ENCODE data around the gene POLR3E.

Gene POLR3E

GRCh38 chr16:22274916-22275315 lies 22.3 kb upstream of the POLR3E start:
- Histone ChIP-seq H3K4me2 (ENCODE audit: insufficient read depth, low read length) (no peak overlapping the region), H3K27ac (ENCODE audit: low read length) (no peak overlapping the region), H3K27me3 (ENCODE audit: insufficient read depth, low read length, poor library complexity) (no peaks in the 10 kb centered on the region), H3K4me3 (ENCODE audit: low read depth in 1 of 2, low read length in 2 of 2) (no peak overlapping the region), H3K36me3 (ENCODE audit: insufficient read depth, low read length) (peaks cover 41% of the 10 kb centered on the region), H2AFZ (ENCODE audit: low read depth, low read length) (no peak overlapping the region), H3K9ac (ENCODE audit: low read depth, low read length) (no peak overlapping the region), H3K4me1 (ENCODE audit: insufficient read depth, low read length) (no peaks in the 10 kb centered on the region), H3K79me2 (ENCODE audit: insufficient read depth, low read length) (no peaks in the 10 kb centered on the region), H3K9me3 (ENCODE audit: insufficient read depth, low read length, severe bottlenecking) (no peaks in the 10 kb centered on the region), H4K20me1 (ENCODE audit: insufficient read depth, low read length) (no peaks in the 10 kb centered on the region)
- DNase-seq (no peak), ATAC-seq (ENCODE audit: insufficient read depth, low read depth) (no peak)
- TF ChIP-seq EZH2 (IDR thresholded peaks at IDR 0.05; ENCODE audit: borderline replicate concordance, low read depth, low read length, severe bottlenecking): no peak
- TF ChIP-seq CTCF (IDR thresholded peaks at IDR 0.05; ENCODE audit: borderline replicate concordance, extremely low read depth, low read length, poor library complexity, severe bottlenecking): no peak

- peaks cover 49% of the 10 kb centered on the region for H3K36me3 ChIP-seq (ENCODE audit: insufficient read depth, low read length)
- H3K27me3 ChIP-seq (ENCODE audit: insufficient read depth, low read length, poor library complexity): no peaks in the 10 kb centered on the region
- H4K20me1 ChIP-seq (ENCODE audit: insufficient read depth, low read length): no peaks in the 10 kb centered on the region
- H3K9ac ChIP-seq (ENCODE audit: low read depth, low read length): no peak overlapping the region
- no peak overlapping the region for H3K4me3 ChIP-seq (ENCODE audit: low read depth in 1 of 2, low read length in 2 of 2)
- ATAC-seq (ENCODE audit: insufficient read depth, low read depth) (no peak), DNase-seq (no peak)
- no peaks in the 10 kb centered on the region for H3K4me1 ChIP-seq (ENCODE audit: insufficient read depth, low read length)
- H3K27ac ChIP-seq (ENCODE audit: low read length): no peak overlapping the region
- no peaks in the 10 kb centered on the region for H3K9me3 ChIP-seq (ENCODE audit: insufficient read depth, low read length, severe bottlenecking)
- TF ChIP-seq EZH2 (IDR thresholded peaks at IDR 0.05; ENCODE audit: borderline replicate concordance, low read depth, low read length, severe bottlenecking): no peak
- no peak for TF ChIP-seq CTCF (IDR thresholded peaks at IDR 0.05; ENCODE audit: borderline replicate concordance, extremely low read depth, low read length, poor library complexity, severe bottlenecking)
- no peak overlapping the region for H3K4me2 ChIP-seq (ENCODE audit: insufficient read depth, low read length)
- H3K79me2 ChIP-seq (ENCODE audit: insufficient read depth, low read length): no peaks in the 10 kb centered on the region
- no peak overlapping the region for H2AFZ ChIP-seq (ENCODE audit: low read depth, low read length)
Observed at GRCh38 chr16:22278441-22279230, 18.6 kb upstream of the POLR3E start.

- Histone ChIP-seq H3K27me3 (ENCODE audit: insufficient read depth, low read length, poor library complexity) (no peaks in the 10 kb centered on the region), H3K79me2 (ENCODE audit: insufficient read depth, low read length) (no peaks in the 10 kb centered on the region), H4K20me1 (ENCODE audit: insufficient read depth, low read length) (no peaks in the 10 kb centered on the region), H3K9me3 (ENCODE audit: insufficient read depth, low read length, severe bottlenecking) (no peaks in the 10 kb centered on the region), H3K9ac (ENCODE audit: low read depth, low read length) (no peak overlapping the region), H3K27ac (ENCODE audit: low read length) (no peak overlapping the region), H3K4me2 (ENCODE audit: insufficient read depth, low read length) (no peak overlapping the region), H3K4me3 (ENCODE audit: low read depth in 1 of 2, low read length in 2 of 2) (no peak overlapping the region), H3K4me1 (ENCODE audit: insufficient read depth, low read length) (no peaks in the 10 kb centered on the region), H3K36me3 (ENCODE audit: insufficient read depth, low read length) (peaks cover 51% of the 10 kb centered on the region), H2AFZ (ENCODE audit: low read depth, low read length) (no peak overlapping the region)
- ATAC-seq (ENCODE audit: insufficient read depth, low read depth) (no peak), DNase-seq (no peak)
- TF ChIP-seq EZH2 (IDR thresholded peaks at IDR 0.05; ENCODE audit: borderline replicate concordance, low read depth, low read length, severe bottlenecking) (no peak), CTCF (IDR thresholded peaks at IDR 0.05; ENCODE audit: borderline replicate concordance, extremely low read depth, low read length, poor library complexity, severe bottlenecking) (no peak)
Observed at GRCh38 chr16:22282254-22282892, 14.8 kb upstream of the POLR3E start.

All from DND-41 (cell line).